ENCODE data around the gene SRSF12.

- TF ChIP-seq CTCF (IDR thresholded peaks at IDR 0.05; ENCODE audit: low read length) (no peak), EZH2 (optimal IDR thresholded peaks at IDR 0.05; ENCODE audit: low read depth, low read length) (no peak), EZH2phosphoT487 (IDR thresholded peaks at IDR 0.05; ENCODE audit: low read length) (no peak)
These were observed 29.1 kb upstream of the SRSF12 start for GRCh38 chr6:89146718-89147700.

Measured in MM.1S (cell line).